ENCODE measurements around the gene LBHD2. TPM values are rescaled to one million over a fixed set of nuclear protein-coding genes. Genes with fewer than 3 reads are reported as not detected.

The LBHD2 gene
- total and polyA plus RNA-seq, 2 of the 8 experiments (the other 6 are each of a cell fraction or from before 2014, with no cell fraction given), result not detected

DNA sequence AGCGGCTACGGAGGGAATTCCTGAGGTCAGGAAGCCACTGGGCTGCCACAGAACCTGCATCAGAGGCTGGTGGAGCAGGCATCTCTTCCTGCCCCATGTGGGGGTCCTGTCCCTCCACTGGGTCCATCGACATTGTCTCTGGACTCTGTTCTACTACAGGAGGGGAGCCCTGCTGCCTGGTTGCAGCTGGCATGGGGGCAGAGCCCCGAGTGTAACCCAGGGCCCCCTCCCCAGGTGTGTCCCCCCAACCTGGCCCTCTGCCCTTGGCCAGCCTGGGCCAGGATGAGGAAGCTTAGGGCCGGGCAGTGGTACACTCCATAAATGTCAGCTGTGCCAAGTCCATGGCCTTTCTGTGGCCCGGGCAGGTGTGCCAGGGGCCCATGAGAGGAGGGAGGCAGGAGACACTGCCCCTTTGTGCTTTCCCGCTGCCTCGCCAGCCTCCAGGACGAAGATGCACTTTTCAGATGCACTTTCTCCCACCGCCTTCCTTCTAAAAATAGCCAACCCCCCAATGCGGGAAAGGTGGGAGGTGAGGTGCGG, 6.5 kb downstream of the LBHD2 start:
- Histone ChIP-seq H4K5ac (ENCODE audit: insufficient read length, low read depth, low read length) (no peak overlapping the region), H3K4me3 (ENCODE audit: extremely low read depth in 1 of 4, insufficient read depth in 2 of 4, low read depth in 3 of 4, low read length in 4 of 4) (peak overlapping the region in 1 of 4 experiments; percentile 59; a peak in 2 of 8 replicates)

More for the DNA sequence above, 6.5 kb downstream of the LBHD2 start:
- Histone ChIP-seq H3K4me2 (ENCODE audit: insufficient read depth in 1 of 2, low read depth in 2 of 2, low read length in 2 of 2) (peak overlapping the region; percentile 69 to 82), H3K9ac (replicated peaks in 1 of 4; ENCODE audit: extremely low read depth in 1 of 4, low read depth in 3 of 4, low read length in 3 of 4) (no peak overlapping the region), H2BK15ac (ENCODE audit: low read length) (no peak overlapping the region), H3K4me1 (replicated peaks in 1 of 4; ENCODE audit: control insufficient read depth in 3 of 4, insufficient read depth in 4 of 4, low read length in 3 of 4) (peaks cover 2 to 13% (median 4%) of the 10 kb centered on the region in 4 experiments; a peak in 6 of 7 replicates), H3K23me2 (ENCODE audit: low read depth, low read length) (peaks cover 4% of the 10 kb centered on the region; the same call in 1 of the 2 replicates), H2BK20ac (ENCODE audit: low read length) (no peak overlapping the region), H3K36me3 (ENCODE audit: control insufficient read depth in 2 of 4, insufficient read depth in 4 of 4, low read length in 3 of 4) (no peaks in the 10 kb centered on the region), H2BK120ac (replicated peaks; ENCODE audit: low read depth, low read length) (no peak overlapping the region), H2AFZ (ENCODE audit: low read length) (no peak overlapping the region), H3K27me3 (replicated peaks in 1 of 4; ENCODE audit: control insufficient read depth in 3 of 4, extremely low read depth in 1 of 4, insufficient read depth in 3 of 4, low read length in 3 of 4) (peaks cover 0 to 12% (median 6%) of the 10 kb centered on the region in 4 experiments; a peak in 4 of 7 replicates), H3K79me1 (ENCODE audit: low read depth, low read length) (no peaks in the 10 kb centered on the region), H4K8ac (ENCODE audit: extremely low read depth, insufficient read depth, low read length) (no peak overlapping the region), H3K9me3 (ENCODE audit: insufficient read depth in 2 of 2, low read depth in 1 of 2, low read length in 1 of 2) (no peaks in the 10 kb centered on the region), H3K79me2 (ENCODE audit: control insufficient read depth in 1 of 2, insufficient read depth in 2 of 2, low read length in 2 of 2) (no peaks in the 10 kb centered on the region), H3K18ac (ENCODE audit: extremely low read depth, low read length) (peak overlapping the region; percentile 60; the same call in 1 of the 2 replicates), H3K23ac (ENCODE audit: insufficient read length) (no peak overlapping the region), H2BK12ac (ENCODE audit: low read depth, low read length) (0 out of 2 replicates have a peak overlapping the region, but pooled peaks have one; percentile 39), H4K20me1 (replicated peaks in 1 of 2; ENCODE audit: control insufficient read depth in 1 of 2, insufficient read depth in 2 of 2, low read length in 2 of 2) (peaks cover 0 to 1% of the 10 kb centered on the region in 2 experiments), H3K27ac (ENCODE audit: low read depth, low read length) (no peak overlapping the region), H3K4ac (replicated peaks; ENCODE audit: insufficient read length, low read depth, low read length) (peak overlapping the region; percentile 33), H2AK5ac (ENCODE audit: low read depth, low read length) (no peak overlapping the region), H3K14ac (ENCODE audit: insufficient read length) (no peak overlapping the region), H3K56ac (replicated peaks; ENCODE audit: insufficient read length, low read depth, low read length) (no peak overlapping the region), H2BK5ac (ENCODE audit: low read depth, low read length) (no peak overlapping the region), H4K91ac (replicated peaks; ENCODE audit: insufficient read length, low read length) (no peak overlapping the region)
- FAIRE-seq (no peak), DNase-seq (ENCODE audit: low read depth in 1 of 2, low spot score in 2 of 2) (no peak)
- TF ChIP-seq FOSL1 (IDR thresholded peaks at IDR 0.05; ENCODE audit: insufficient read depth, low read depth, low read length) (no peak), SIN3A (conservative IDR thresholded peaks at IDR 0.05 in 1 of 2, IDR thresholded peaks at IDR 0.05 in 1 of 2; ENCODE audit: low read depth in 1 of 2, low read length in 2 of 2) (no peak), SRF (IDR thresholded peaks at IDR 0.05; ENCODE audit: low read depth, low read length) (no peak), YY1 (IDR thresholded peaks at IDR 0.05; ENCODE audit: low read depth, low read length) (no peak), CTCF (IDR thresholded peaks at IDR 0.05; ENCODE audit: control extremely low read depth in 1 of 3, insufficient read depth in 1 of 3, low read depth in 1 of 3, low read length in 3 of 3) (no peak)
- CTCF ChIA-PET (ENCODE audit: partially characterized antibody), result interaction anchor here (0.6 to 5.2 kb wide), 11 partner anchors 10 to 1044 kb away, joined by 3 to 43 read pairs (median 5); no protein-coding TSS in a partner anchor
- POLR2A ChIA-PET (ENCODE audit: partially characterized antibody), result no interaction called here
- WGBS, 2 experiments (ENCODE audit: extremely low coverage in 1 of 2, insufficient coverage in 1 of 2, insufficient read length in 1 of 2, insufficient replicate concordance in 2 of 2, low coverage in 1 of 2, low lambda C conversion rate in 2 of 2, missing lambda C conversion rate in 1 of 2), result 69% methylated on average over 11 of the region's 12 CpGs; no CpG with 5 or more reads in 1 of the 2 experiments
